ENCODE measurements around the gene USP2.

USP2 gene

GRCh38 chr11:119415517-119415916, 34.0 kb upstream of the USP2 start:
- Histone ChIP-seq H3K4me2 (ENCODE audit: low read length) (no peak overlapping the region), H2BK12ac (ENCODE audit: low read length) (no peak overlapping the region), H4K8ac (ENCODE audit: low read depth, low read length) (no peak overlapping the region), H4K91ac (ENCODE audit: low read depth, low read length) (no peak overlapping the region), H3K14ac (ENCODE audit: low read length) (no peak overlapping the region), H3K18ac (ENCODE audit: low read length) (no peak overlapping the region), H3K9ac (ENCODE audit: low read length) (no peak overlapping the region), H2AK5ac (ENCODE audit: low read length) (no peak overlapping the region), H3K36me3 (ENCODE audit: control insufficient read depth in 1 of 2, insufficient read depth in 2 of 2, low read length in 2 of 2) (peaks cover 15 to 18% of the 10 kb centered on the region in 2 experiments), H3K79me1 (ENCODE audit: low read length) (no peaks in the 10 kb centered on the region), H2AFZ (ENCODE audit: insufficient read depth, low read length, poor library complexity) (no peak overlapping the region), H2BK120ac (ENCODE audit: insufficient read depth, low read length, poor library complexity) (no peak overlapping the region), H4K12ac (ENCODE audit: low read depth, low read length) (no peak overlapping the region), H3K4ac (ENCODE audit: low read depth, low read length) (no peak overlapping the region), H3K4me3 (ENCODE audit: low read depth, low read length) (no peak overlapping the region), H2BK5ac (ENCODE audit: low read depth, low read length, poor library complexity) (no peak overlapping the region), H3K4me1 (ENCODE audit: control insufficient read depth in 1 of 2, insufficient read depth in 2 of 2, low read length in 2 of 2) (peaks cover 12 to 16% of the 10 kb centered on the region in 2 experiments), H3K27me3 (ENCODE audit: insufficient read depth, low read length) (no peaks in the 10 kb centered on the region), H3K9me3 (ENCODE audit: insufficient read depth, low read depth, low read length) (no peaks in the 10 kb centered on the region), H3K79me2 (ENCODE audit: control insufficient read depth, insufficient read depth, low read length, poor library complexity) (no peaks in the 10 kb centered on the region), H3K23ac (ENCODE audit: low read length) (no peak overlapping the region), H3K27ac (ENCODE audit: low read depth, low read length) (no peak overlapping the region)
- no CpG with 5 or more reads among the region's 3 CpGs for WGBS (ENCODE audit: extremely low coverage, insufficient coverage, insufficient read length)
- DNase-seq, result no peak

- no peak for DNase-seq
- no peak overlapping the region for H4K12ac ChIP-seq (ENCODE audit: low read depth, low read length)
- H3K18ac ChIP-seq (ENCODE audit: low read length), result no peak overlapping the region
- H3K23ac ChIP-seq (ENCODE audit: low read length), result no peak overlapping the region
- H3K9me3 ChIP-seq (ENCODE audit: insufficient read depth, low read depth, low read length), result no peaks in the 10 kb centered on the region
- H3K9ac ChIP-seq (ENCODE audit: low read length), result no peak overlapping the region
- H3K27me3 ChIP-seq (ENCODE audit: insufficient read depth, low read length), result no peaks in the 10 kb centered on the region
- H2AFZ ChIP-seq (ENCODE audit: insufficient read depth, low read length, poor library complexity), result no peak overlapping the region
- H3K14ac ChIP-seq (ENCODE audit: low read length), result no peak overlapping the region
- no peak overlapping the region for H3K4me2 ChIP-seq (ENCODE audit: low read length)
- no peak overlapping the region for H4K91ac ChIP-seq (ENCODE audit: low read depth, low read length)
- H2BK5ac ChIP-seq (ENCODE audit: low read depth, low read length, poor library complexity), result no peak overlapping the region
- H2BK12ac ChIP-seq (ENCODE audit: low read length), result no peak overlapping the region
- no peak overlapping the region for H4K8ac ChIP-seq (ENCODE audit: low read depth, low read length)
- H3K79me1 ChIP-seq (ENCODE audit: low read length), result no peaks in the 10 kb centered on the region
- H2BK120ac ChIP-seq (ENCODE audit: insufficient read depth, low read length, poor library complexity), result no peak overlapping the region
- H2AK5ac ChIP-seq (ENCODE audit: low read length), result no peak overlapping the region
- no peak overlapping the region for H3K4me3 ChIP-seq (ENCODE audit: low read depth, low read length)
- no peaks in the 10 kb centered on the region for H3K79me2 ChIP-seq (ENCODE audit: control insufficient read depth, insufficient read depth, low read length, poor library complexity)
- peaks cover 11 to 12% of the 10 kb centered on the region in 2 experiments for H3K36me3 ChIP-seq (ENCODE audit: control insufficient read depth in 1 of 2, insufficient read depth in 2 of 2, low read length in 2 of 2)
- H3K4me1 ChIP-seq (ENCODE audit: control insufficient read depth in 1 of 2, insufficient read depth in 2 of 2, low read length in 2 of 2), result peaks cover 12 to 16% of the 10 kb centered on the region in 2 experiments
- H3K27ac ChIP-seq (ENCODE audit: low read depth, low read length), result no peak overlapping the region
- no peak overlapping the region for H3K4ac ChIP-seq (ENCODE audit: low read depth, low read length)
Observed at GRCh38 chr11:119414734-119415133, 33.2 kb upstream of the USP2 start.

- Histone ChIP-seq H2BK12ac (ENCODE audit: low read length) (no peak overlapping the region), H3K4ac (ENCODE audit: low read depth, low read length) (no peak overlapping the region), H3K23ac (ENCODE audit: low read length) (no peak overlapping the region), H2BK5ac (ENCODE audit: low read depth, low read length, poor library complexity) (no peak overlapping the region), H4K91ac (ENCODE audit: low read depth, low read length) (no peak overlapping the region), H2AK5ac (ENCODE audit: low read length) (no peak overlapping the region), H3K18ac (ENCODE audit: low read length) (no peak overlapping the region), H2BK120ac (ENCODE audit: insufficient read depth, low read length, poor library complexity) (no peak overlapping the region), H3K79me1 (ENCODE audit: low read length) (no peaks in the 10 kb centered on the region), H4K8ac (ENCODE audit: low read depth, low read length) (no peak overlapping the region), H3K79me2 (ENCODE audit: control insufficient read depth, insufficient read depth, low read length, poor library complexity) (no peaks in the 10 kb centered on the region), H3K4me2 (ENCODE audit: low read length) (no peak overlapping the region), H2AFZ (ENCODE audit: insufficient read depth, low read length, poor library complexity) (no peak overlapping the region), H3K4me3 (ENCODE audit: low read depth, low read length) (no peak overlapping the region), H3K9ac (ENCODE audit: low read length) (no peak overlapping the region), H3K27me3 (ENCODE audit: insufficient read depth, low read length) (no peaks in the 10 kb centered on the region), H3K27ac (ENCODE audit: low read depth, low read length) (no peak overlapping the region), H3K14ac (ENCODE audit: low read length) (no peak overlapping the region), H3K9me3 (ENCODE audit: insufficient read depth, low read depth, low read length) (no peaks in the 10 kb centered on the region), H4K12ac (ENCODE audit: low read depth, low read length) (no peak overlapping the region), H3K36me3 (ENCODE audit: control insufficient read depth in 1 of 2, insufficient read depth in 2 of 2, low read length in 2 of 2) (peaks cover 7 to 8% of the 10 kb centered on the region in 2 experiments), H3K4me1 (ENCODE audit: control insufficient read depth in 1 of 2, insufficient read depth in 2 of 2, low read length in 2 of 2) (peaks cover 12 to 16% of the 10 kb centered on the region in 2 experiments)
- DNase-seq, result no peak
- WGBS (ENCODE audit: extremely low coverage, insufficient coverage, insufficient read length), result no CpG with 5 or more reads among the region's 2 CpGs
Observed at GRCh38 chr11:119414321-119414720, 32.8 kb upstream of the USP2 start.

GRCh38 chr11:119412072-119412471, 30.6 kb upstream of the USP2 start:
- Histone ChIP-seq H3K79me1 (ENCODE audit: low read length) (no peaks in the 10 kb centered on the region), H3K36me3 (ENCODE audit: control insufficient read depth in 1 of 2, insufficient read depth in 2 of 2, low read length in 2 of 2) (no peaks in the 10 kb centered on the region), H3K14ac (ENCODE audit: low read length) (no peak overlapping the region), H2BK120ac (ENCODE audit: insufficient read depth, low read length, poor library complexity) (no peak overlapping the region), H4K91ac (ENCODE audit: low read depth, low read length) (no peak overlapping the region), H3K4me3 (ENCODE audit: low read depth, low read length) (no peak overlapping the region), H2AK5ac (ENCODE audit: low read length) (no peak overlapping the region), H3K4me1 (ENCODE audit: control insufficient read depth in 1 of 2, insufficient read depth in 2 of 2, low read length in 2 of 2) (no peaks in the 10 kb centered on the region), H3K27ac (ENCODE audit: low read depth, low read length) (no peak overlapping the region), H3K4ac (ENCODE audit: low read depth, low read length) (no peak overlapping the region), H3K9me3 (ENCODE audit: insufficient read depth, low read depth, low read length) (no peaks in the 10 kb centered on the region), H2BK5ac (ENCODE audit: low read depth, low read length, poor library complexity) (no peak overlapping the region), H4K12ac (ENCODE audit: low read depth, low read length) (no peak overlapping the region), H3K23ac (ENCODE audit: low read length) (no peak overlapping the region), H3K79me2 (ENCODE audit: control insufficient read depth, insufficient read depth, low read length, poor library complexity) (no peaks in the 10 kb centered on the region), H4K8ac (ENCODE audit: low read depth, low read length) (no peak overlapping the region), H2AFZ (ENCODE audit: insufficient read depth, low read length, poor library complexity) (no peak overlapping the region), H3K9ac (ENCODE audit: low read length) (no peak overlapping the region), H3K18ac (ENCODE audit: low read length) (no peak overlapping the region), H2BK12ac (ENCODE audit: low read length) (no peak overlapping the region), H3K27me3 (ENCODE audit: insufficient read depth, low read length) (no peaks in the 10 kb centered on the region), H3K4me2 (ENCODE audit: low read length) (no peak overlapping the region)
- no peak for DNase-seq
- no CpG with 5 or more reads among the region's 2 CpGs for WGBS (ENCODE audit: extremely low coverage, insufficient coverage, insufficient read length)
